Measurements from ENCODE around the gene CD244. TPM values are rescaled to one million over a fixed set of nuclear protein-coding genes. Genes with fewer than 3 reads are reported as not detected.
"Not testable (repeated sequence)": the region's sequence is repeated elsewhere in the genome, so short reads cannot be mapped to it uniquely, and the experiment has no call there.

Gene CD244
- total RNA-seq, 2 donors from 2014 or later, result 0.49 to 0.58 TPM

GRCh38 chr1:160905617-160905989 lies 42.9 kb upstream of the CD244 start:
- Histone ChIP-seq H3K9ac (ENCODE audit: low read depth in 2 of 2, low read length in 2 of 2) (no peak overlapping the region), H3K36me3 (no peaks in the 10 kb centered on the region), H3K27ac (no peak overlapping the region), H3K27me3 (peaks cover 4% of the 10 kb centered on the region), H3K4me1 (no peaks in the 10 kb centered on the region), H3K4me3 (no peak overlapping the region), H3K9me3 (no peaks in the 10 kb centered on the region)
- no peak for DNase-seq
- intact Hi-C loops (cut with DNase I), result no loop called here
- TF ChIP-seq, protein P1, sequence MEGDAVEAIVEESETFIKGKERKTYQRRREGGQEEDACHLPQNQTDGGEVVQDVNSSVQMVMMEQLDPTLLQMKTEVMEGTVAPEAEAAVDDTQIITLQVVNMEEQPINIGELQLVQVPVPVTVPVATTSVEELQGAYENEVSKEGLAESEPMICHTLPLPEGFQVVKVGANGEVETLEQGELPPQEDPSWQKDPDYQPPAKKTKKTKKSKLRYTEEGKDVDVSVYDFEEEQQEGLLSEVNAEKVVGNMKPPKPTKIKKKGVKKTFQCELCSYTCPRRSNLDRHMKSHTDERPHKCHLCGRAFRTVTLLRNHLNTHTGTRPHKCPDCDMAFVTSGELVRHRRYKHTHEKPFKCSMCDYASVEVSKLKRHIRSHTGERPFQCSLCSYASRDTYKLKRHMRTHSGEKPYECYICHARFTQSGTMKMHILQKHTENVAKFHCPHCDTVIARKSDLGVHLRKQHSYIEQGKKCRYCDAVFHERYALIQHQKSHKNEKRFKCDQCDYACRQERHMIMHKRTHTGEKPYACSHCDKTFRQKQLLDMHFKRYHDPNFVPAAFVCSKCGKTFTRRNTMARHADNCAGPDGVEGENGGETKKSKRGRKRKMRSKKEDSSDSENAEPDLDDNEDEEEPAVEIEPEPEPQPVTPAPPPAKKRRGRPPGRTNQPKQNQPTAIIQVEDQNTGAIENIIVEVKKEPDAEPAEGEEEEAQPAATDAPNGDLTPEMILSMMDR (IDR thresholded peaks at IDR 0.05), result no peak

DNA sequence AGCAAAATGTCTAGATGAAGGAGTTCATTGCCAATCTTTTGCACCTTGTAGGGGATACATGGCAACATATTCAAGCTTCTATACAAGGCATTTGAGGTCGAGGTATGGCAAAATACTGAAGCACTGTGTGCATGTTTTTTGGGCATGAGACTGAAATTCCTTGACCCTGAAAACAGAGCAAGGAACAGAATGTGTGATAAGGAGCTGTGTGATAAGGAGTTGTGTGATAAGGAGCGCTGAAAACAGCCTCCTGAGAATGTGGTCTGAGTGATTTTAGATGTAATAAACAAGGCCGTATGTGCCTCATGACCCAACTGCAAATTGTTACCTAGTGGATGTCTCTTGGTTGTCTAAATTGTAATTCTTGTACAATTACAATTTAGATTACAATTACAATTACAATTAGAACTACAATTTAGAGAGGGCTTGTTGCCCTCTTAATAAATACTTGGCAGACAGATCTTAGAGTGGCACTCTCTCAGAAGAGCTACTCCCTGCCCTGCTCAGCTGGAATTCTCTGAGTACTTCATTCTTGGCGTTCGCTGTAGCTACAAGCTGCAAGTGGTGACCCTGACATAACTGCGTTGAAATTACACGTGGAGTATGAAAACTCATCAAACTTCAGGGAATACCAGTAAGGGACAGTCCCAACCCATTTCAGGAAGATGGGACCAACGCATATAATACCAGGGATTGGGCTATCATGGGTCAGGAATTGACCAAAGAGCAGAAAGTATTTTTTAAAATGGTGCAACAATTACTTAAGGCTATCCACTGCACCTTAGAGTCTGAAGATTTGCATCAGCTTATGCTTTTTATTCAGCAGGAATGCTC lies 42.3 kb upstream of the CD244 start:
- Histone ChIP-seq H3K9me3 (no peaks in the 10 kb centered on the region), H3K27ac (no peak overlapping the region)
- DNase-seq, result no peak

DNA sequence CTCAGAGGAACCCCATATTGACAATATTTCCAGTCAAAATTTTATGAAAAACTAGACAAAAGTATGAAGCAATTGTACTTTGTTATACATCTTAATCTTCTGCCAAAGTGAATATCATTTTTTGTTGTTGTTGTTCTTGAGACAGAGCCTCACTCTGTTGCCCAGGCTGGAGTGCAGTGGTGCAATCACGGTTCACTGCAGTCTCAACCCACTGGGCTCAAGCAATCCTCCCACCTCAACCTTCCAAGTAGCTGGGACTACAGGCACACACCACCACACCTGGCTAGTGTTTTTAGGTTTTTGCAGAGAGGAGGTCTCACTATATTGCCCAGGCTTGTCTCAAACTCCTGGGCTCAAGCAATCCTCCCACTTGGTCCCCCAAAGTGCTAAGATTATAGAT lies 39.6 kb upstream of the CD244 start:
- H3K9ac ChIP-seq (ENCODE audit: low read depth in 2 of 2, low read length in 2 of 2); H3K36me3 ChIP-seq; H3K4me1 ChIP-seq; H3K9me3 ChIP-seq; DNase-seq; H3K27ac ChIP-seq; intact Hi-C loops (cut with DNase I); H3K4me3 ChIP-seq; H3K27me3 ChIP-seq: not testable (repeated sequence)

More for the DNA sequence above, 42.3 kb upstream of the CD244 start:
- no peaks in the 10 kb centered on the region for H3K36me3 ChIP-seq
- TF ChIP-seq, protein P1 (IDR thresholded peaks at IDR 0.05), result no peak
- no peak overlapping the region for H3K4me3 ChIP-seq
- H3K9ac ChIP-seq (ENCODE audit: low read depth in 2 of 2, low read length in 2 of 2), result no peak overlapping the region
- intact Hi-C loops (cut with DNase I), result no loop called here
- no peaks in the 10 kb centered on the region for H3K4me1 ChIP-seq
- peaks cover 4% of the 10 kb centered on the region for H3K27me3 ChIP-seq

DNA sequence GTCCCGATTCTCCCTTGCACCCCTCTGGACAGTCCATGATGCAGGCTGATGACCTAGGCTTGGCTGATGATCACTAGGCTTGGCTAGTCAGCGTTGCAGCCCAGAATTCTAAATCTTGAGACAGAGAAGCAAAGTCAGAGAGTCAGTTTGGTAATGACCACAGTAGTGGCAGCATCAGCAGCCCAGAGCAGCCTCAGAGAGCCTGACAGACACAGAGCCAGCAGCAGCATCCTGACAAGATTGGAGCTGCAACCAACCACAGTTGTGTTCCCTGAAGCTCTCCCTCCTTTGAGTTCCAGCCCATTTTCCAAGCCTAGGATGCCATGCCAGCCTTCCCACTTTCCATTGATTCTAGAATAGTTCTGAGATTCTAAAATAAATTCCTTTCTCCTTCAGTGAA lies 39.1 kb upstream of the CD244 start:
- DNase-seq, result no peak
- peaks cover 4% of the 10 kb centered on the region for H3K27me3 ChIP-seq
- no peak overlapping the region for H3K4me3 ChIP-seq
- H3K4me1 ChIP-seq, result no peaks in the 10 kb centered on the region
- H3K36me3 ChIP-seq, result no peaks in the 10 kb centered on the region
- no peak overlapping the region for H3K27ac ChIP-seq
- intact Hi-C loops (cut with DNase I), result no loop called here
- no peaks in the 10 kb centered on the region for H3K9me3 ChIP-seq
- TF ChIP-seq, protein P1 (IDR thresholded peaks at IDR 0.05), result no peak
- H3K9ac ChIP-seq (ENCODE audit: low read depth in 2 of 2, low read length in 2 of 2), result no peak overlapping the region

GRCh38 chr1:160900683-160901082 lies 38.0 kb upstream of the CD244 start:
- H3K4me1 ChIP-seq; intact Hi-C loops (cut with DNase I); H3K36me3 ChIP-seq; H3K27ac ChIP-seq; H3K9ac ChIP-seq (ENCODE audit: low read depth in 2 of 2, low read length in 2 of 2); H3K4me3 ChIP-seq; H3K9me3 ChIP-seq; H3K27me3 ChIP-seq; DNase-seq: not testable (repeated sequence)

DNA sequence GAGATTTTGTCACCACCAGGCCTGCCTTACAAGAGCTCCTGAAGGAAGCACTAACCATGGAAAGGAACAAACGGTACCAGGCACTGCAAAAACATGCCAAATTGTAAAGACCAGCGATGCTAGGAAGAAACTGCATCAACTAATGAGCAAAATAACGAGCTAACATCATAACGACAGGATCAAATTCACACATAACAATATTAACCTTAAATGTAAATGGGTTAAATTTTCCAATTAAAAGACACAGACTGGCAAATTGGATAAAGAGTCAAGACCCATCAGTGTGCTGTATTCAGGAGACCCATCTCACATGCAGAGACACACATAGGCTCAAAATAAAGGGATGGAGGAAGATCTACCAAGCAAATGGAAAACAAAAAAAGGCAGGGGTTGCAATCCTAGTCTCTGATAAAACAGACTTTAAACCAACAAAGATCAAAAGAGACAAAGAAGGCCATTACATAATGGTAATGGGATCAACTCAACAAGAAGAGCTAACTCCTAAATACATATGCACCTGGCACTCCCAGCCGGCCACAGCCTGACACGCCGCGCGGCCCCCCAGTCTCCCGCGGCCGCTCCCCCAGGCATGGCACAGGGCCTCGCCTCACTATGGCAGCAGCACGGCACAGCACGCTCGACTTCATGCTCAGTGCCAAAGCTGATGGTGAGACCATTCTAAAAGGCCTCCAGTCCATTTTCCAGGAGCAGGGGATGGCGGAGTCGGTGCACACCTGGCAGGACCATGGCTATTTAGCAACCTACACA lies 31.9 kb upstream of the CD244 start:
- H3K27me3 ChIP-seq; DNase-seq; H3K4me3 ChIP-seq; H3K36me3 ChIP-seq; H3K27ac ChIP-seq; intact Hi-C loops (cut with DNase I); H3K4me1 ChIP-seq; H3K9ac ChIP-seq (ENCODE audit: low read depth in 2 of 2, low read length in 2 of 2); H3K9me3 ChIP-seq: not testable (repeated sequence)

- intact Hi-C loops (cut with DNase I), result no loop called here
- Histone ChIP-seq H3K36me3 (no peaks in the 10 kb centered on the region), H3K4me3 (no peak overlapping the region), H3K27me3 (no peaks in the 10 kb centered on the region), H3K27ac (no peak overlapping the region), H3K4me1 (no peaks in the 10 kb centered on the region), H3K9ac (ENCODE audit: low read depth in 2 of 2, low read length in 2 of 2) (no peak overlapping the region), H3K9me3 (no peaks in the 10 kb centered on the region)
- TF ChIP-seq, protein P1 (IDR thresholded peaks at IDR 0.05), result no peak
- DNase-seq, result no peak
Observed at GRCh38 chr1:160891474-160891873, 28.8 kb upstream of the CD244 start.
